HG03097 (cell line): ENCODE results near the gene DOCK4.

Source experiments
- ATAC-seq: cut with Tn5 transposase; IDR thresholded peaks from one replicate; pipeline ENCODE4 v1.9.1; 2021; ENCODE audit not compliant: unreplicated experiment, low FRiP score

Gene DOCK4

DNA sequence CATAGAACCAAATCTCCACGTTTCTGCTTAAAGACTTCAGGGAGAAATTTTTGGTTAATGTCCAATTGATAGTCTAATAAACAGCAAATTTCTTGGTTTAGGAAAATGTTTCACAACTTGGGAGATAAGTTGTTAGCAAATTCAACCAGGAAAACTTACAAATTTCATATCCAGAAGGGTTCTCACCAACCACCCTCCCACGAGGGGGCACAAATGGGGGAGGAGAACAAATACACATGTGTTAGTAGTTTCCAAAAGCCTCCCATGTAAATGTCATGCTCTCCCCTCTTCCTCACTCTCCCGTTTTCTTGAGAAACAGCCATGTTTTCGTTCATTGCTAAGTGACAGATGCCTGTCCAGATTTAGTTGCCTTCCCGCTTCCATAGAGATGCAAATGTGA lies 10.5 kb downstream of the DOCK4 start:
- no peak for ATAC-seq

DNA sequence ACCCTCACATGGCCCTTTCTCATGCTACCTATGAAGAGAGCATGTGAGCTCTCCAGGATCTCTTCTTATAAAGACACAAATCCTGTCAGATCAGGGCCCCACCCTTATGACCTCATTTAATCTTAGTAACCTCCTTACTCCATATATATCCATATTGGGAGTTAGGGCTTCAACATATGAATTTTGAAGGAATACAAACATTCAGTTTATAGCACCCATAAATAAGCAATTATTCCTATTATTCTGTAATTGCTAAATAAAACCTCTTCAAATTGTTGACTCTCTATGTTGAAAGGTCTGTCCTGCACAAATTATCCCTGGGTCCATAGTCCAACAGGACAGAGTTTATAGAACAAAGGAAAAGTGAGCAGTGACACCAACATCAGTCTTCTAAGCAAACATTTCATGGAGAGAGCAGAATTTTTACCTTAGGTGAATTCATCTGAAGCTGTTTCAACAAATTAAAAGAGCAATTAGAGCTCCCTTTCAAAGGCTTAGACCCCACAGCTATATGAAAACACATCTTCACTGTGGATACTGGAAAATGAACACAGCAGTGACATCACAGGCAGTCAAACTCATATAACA lies 12.2 kb downstream of the DOCK4 start:
- ATAC-seq, result no peak

DNA sequence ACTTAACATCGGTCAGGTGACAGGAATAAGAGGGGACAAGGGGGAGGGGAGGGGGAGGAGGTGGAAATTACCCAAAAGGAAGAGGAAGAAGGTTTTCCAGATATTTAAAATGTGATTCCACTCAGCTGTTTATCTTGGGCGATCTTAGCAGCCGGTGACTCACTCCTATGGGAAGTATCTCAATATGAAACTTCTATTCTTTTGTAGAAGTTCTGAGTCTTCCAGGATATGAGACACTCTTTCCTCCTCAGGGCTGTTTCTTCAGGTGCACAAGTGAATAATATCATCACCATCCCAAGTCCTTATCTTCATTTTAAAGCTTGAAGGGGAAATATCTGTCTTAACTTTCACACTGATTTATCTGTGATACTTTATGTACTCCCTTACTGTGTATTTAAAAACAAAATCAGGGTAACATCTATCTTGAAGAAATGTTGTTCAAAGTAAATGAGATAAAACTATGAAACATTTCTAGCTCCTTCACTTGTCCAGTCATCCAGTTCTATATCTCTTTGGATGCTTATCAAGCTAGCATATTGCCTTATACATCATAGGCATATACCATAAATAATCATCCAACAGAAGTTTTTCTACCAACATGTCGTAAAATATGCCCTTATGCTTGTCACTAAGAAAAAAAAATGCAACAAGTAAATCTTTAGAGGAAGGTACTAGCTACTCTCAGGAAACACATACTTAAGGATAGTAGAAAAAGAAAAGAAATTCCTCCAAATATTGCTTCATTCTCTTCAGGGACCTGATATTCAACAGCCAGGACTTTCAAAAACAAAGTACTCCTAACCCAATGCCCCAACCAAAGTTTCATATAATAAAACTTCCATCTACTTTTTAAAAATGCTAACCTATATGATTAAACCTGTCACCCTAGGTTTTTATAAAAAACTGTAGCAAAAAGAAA lies 13.7 kb downstream of the DOCK4 start:
- ATAC-seq, result no peak

DNA sequence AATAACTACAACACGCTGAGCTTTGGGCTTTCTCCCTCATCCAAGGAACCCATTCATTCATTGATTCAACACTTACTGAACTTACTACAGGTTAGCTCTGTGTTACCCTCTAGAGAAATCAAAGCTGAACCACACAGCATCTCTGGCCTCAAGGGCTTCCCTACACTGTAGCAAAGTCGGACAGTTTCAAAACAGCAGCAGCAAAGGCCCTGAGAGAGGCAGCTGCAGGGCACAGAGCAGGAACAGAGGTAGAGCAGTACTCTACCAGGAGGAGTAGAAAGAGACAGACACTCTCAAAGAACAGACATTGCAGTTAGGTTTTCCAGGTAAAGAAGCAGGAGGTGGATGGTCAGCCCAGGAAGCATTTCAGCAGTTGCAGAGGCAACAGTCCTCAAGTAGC lies 16.1 kb downstream of the DOCK4 start:
- no peak for ATAC-seq

DNA sequence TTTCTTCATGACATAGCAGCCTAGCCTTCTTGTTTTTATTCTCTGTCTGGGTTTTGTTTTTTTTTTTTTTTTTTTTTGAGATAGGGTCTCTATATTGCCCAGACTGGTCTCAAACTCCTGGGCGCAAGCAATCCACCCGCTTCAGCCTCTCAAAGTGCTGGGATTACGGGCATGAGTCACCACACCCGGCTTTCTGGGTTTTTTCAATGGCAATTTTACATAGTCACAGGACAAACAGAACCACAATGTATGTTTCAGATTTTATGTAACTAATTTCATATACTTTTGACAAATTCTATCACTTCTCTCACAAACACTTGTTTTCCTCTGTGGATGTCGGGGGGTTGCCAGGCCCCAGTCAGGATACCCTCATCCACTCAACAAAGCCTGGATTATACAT lies 16.5 kb downstream of the DOCK4 start:
- ATAC-seq, result no peak

DNA sequence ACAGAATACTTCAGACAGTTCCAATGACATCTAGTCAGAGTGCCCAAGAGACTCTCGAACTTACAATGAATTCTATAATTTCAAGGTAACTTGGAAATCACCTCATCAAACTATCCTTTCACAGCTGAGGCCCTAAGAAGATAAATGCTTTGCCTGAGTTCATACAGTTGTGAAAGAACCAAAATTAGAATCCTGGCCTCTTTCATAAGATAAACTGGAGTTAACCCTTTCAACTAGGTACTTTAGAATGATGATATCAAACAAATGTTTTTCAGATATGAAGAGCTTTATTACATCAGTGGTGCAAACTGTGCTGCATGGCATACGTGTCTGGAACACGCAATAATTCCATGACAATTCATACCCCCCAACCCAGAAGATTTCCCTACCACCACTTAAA lies 17.9 kb downstream of the DOCK4 start:
- ATAC-seq, result no peak

DNA sequence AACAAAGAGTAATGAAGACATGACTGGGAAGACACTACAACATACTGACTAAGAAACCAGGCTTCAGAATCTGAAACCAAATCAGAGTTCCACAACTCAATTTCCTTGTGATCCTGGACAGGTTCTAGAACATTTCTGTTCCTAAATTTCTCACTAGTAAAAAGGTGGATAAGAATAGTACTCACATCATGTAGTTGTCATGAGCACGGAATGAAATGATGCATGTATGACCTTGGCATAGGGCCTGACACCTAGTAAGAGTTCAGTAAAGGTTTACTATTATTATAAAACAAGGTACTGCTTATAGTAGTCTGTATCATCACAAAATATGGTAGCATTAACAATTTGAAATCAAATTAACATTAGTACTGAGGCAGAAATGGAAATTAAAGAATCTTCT lies 19.9 kb downstream of the DOCK4 start:
- no peak for ATAC-seq

DNA sequence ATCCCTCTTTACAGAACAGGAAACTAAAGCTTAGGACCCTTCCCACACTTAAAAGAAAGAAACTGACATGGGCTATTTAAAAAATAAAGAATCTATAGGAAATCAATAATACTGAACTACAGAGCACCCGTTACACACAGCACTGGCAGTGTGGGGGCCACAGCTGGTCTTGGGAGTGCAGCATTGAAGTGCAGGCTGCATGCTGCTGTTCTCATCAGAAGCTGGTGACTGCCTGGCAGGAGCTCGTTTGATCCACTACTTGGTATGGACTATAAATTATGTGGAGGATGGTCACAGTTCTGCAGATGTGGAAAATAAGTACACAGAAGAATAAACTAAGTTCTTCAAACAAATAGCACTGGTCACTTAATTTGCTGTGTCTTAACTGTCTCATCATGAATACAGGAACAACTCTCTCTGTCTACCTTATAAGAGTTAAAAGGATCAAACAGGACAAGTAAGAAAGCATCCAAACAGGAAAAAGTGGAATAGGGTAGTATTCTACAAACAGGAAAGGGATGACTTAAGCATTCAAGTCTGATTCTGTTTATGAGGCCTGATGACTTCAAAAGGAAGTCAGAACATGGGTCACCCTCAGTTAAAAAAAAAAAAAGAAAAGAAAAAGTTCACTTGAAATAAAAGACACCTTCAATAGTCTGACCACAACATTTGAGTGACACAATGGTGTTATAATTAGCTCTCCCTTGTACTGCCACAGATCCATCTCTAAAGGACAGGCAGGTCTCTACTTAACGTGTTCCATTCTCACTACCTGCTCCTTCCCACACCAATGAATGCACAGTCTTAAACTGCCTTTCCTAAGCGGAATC lies 21.0 kb downstream of the DOCK4 start:
- ATAC-seq, result no peak

DNA sequence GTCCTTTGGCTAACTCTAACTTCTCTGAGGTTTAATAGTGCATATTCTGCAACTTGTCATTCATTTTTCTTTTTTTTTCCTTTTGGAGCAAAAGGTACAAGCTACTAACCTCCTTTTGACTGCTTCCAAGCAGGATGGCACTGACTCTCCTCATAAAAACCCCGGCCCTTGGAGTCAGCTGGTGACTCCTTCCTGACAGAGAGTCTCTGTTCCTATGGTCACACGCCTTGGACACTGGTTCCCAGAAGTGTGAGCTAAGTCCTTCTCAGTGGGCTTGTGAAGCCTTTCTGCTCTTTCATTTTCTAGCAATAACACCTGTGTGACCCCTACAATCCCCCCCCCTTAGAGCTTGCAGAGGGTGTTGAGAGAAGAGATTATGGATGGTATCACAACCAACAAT lies 21.7 kb downstream of the DOCK4 start:
- ATAC-seq, result no peak

DNA sequence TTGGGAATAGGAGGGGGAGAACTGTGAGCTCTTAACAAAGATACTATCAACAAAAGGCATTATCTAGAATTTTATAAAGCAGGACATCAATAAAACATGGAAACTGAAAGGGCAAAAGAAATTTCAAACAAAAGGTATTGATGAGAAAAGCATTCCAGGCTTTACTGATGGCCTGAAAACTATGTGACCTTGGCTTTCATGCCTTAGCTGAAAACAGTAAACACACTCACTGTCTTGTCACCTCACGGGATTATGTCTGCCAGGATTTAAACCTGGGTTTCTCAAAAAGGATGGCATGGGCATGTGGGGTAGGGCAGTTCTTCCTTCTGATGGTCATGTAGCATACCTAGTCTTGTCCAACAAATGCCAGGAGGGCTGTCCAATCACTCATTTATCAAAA lies 22.9 kb downstream of the DOCK4 start:
- no peak for ATAC-seq

DNA sequence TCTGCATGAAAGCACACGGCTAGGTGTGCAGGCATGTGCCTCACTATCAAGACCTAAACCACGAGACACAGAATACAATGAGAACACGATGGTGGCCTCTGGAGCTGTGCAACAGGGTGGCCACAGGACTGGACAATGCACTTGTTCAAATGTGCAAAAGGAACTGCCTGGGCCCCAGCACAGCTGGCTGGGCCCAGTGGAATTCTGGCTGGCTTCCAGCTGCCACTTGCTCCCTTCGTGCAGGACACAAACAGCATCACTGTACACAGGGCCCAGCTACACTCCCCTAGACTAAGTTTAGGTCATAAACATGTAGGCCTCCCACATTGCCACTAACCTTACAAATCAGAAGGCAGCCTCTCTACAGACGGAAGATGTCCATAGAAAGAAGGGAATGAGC lies 23.4 kb downstream of the DOCK4 start:
- no peak for ATAC-seq

DNA sequence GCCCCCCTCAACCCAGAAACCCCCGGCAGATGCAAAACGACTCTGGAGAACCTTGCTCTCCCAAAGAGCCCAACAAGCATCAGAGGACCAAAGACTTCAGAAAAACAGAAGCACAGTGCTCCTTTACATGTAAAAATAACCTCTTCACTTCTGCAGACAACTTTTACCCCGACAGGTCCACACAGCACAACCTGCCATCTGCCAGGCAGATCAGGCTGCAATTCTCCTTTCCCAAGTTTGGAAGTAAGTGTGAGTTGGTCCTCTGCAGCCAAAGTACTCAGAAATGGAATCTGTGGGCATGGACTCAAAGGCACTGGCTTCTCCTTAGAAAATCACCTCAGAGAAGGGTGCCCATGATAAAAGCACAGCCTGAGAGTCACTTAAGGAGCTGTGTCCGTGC lies 26.0 kb downstream of the DOCK4 start:
- ATAC-seq, result no peak

DNA sequence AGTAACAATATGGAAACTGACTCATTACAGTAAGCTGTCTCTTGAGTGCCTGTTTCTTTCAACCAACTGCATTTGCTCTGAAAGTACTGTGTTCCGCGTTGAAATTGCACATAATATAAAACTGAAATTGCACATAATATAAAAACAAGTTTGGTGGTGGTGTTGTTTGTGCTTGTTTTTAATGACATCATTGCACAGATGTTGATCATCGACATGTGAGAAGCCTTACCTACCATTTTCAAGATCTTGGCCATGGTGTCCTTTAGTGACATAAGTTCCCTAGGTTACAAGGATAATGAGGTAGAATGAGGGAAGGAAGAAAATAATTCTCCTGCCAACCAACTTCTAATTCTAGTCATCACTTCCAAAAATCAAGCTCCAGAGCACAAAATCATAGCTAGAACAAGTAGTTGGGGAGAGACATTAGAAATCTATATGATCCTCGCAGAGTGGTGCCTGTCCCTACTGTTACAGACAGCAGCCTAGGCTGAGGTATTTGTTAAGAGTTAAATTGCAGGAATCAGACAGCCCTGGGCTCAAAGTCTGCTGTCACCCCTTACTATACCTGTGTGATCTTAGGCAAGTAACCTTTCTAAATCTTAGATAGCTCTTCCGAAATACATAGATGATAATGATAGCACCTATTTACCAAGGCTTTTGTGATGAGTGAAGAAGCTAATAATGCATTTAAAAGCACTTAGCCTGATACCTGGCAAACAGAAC lies 29.3 kb downstream of the DOCK4 start:
- no peak for ATAC-seq

DNA sequence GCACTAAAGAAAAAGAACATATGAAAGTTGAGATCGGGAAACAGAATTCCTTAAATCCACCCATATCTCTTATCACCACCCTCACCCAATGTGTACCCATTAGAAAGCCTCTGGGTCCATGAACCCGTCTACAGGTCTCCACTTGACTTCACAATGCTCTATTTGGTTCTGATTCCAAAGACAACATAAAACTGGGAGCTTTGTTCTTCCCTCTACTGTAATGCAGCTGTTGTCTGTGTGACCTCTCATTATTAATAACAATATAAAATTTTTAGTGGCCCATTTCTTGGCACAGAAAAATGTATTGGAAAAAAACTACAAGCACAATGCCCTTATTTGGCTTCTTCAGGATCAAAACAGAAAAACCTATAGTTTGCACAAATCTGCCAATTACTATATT lies 30.0 kb downstream of the DOCK4 start:
- ATAC-seq, result no peak

DNA sequence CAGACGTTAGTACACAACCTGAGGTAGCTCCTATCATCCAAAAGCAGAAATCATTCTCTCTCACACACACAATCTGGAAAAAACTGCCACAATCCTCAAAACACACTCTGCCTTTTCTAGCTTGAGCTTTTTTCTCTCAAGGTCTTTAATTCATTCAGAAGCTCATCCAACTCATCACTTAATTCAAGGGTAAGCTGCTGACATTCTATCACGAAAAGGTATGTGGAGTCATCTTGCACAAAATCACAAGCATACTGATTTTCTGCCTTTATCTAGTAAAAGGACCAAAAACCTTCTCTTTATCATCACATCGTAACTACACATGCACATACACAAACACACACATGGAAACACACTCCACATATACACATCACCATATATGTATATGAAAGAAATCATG lies 32.0 kb downstream of the DOCK4 start:
- ATAC-seq, result no peak

DNA sequence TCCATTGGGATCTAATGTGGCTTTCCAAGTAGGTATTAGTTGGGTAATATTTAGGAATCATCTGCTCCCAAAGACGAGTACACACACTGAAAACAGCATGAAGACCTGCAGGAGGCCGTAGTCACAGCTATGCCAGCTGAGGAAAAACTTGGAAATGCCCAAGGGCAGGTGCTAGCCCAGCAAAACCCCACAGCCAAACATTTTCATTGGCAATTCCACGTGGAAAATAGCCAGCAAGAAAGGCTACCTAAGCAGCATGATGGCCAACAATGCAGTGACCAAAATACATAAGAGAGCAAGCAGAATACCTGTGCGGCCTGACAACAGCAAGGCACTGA lies 32.7 kb downstream of the DOCK4 start:
- ATAC-seq, result no peak

DNA sequence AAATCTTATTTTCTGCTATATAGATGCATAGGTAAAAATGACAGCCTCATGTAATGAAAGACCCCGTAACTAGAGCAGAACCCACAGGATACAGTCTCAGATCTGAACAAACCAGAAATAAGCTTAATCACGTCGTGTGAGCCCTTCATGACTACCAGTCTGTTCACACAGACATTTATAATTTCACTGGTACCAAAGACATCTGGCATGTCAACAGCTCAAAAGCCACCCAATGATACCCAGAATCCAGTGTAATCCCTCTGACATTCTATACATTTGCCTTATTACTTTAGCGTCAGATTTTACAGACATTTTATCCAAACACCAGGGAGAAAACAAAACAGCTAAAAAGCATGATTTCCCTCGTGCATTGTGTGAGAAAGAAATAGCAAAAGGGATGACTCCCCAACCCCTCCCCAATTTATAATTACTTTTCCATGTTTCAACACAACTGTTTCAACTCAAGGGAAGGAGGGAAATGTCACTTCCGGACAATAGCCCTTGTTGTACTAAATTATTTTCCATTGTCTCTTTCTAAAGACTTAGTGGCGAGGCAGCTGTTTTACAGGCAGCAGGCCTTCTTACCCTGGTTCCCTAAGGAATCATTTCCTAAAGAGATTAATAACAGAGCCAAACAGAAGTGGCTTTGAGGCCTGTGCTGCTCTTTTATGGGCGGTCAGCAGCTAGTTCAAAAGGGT lies 33.2 kb downstream of the DOCK4 start:
- ATAC-seq, result no peak

DNA sequence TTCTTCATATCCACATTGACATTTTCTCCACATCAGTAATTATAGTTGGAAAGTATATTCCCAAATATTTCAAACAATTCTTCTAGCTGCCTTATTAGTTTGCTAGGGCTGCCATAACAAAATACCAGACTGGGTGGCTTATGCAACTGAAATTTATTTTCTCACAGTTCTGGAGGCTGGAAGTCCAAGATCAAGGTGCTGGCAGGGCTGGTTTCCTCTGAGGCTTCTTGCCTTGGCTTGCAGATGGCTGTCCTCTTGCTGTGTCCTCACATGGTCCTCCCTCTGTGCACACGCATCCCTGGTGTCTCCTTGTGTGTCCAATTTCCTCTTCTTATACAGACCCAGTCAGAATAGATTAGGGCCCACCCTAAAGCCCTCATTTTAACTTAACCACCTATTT lies 34.5 kb downstream of the DOCK4 start:
- ATAC-seq, result no peak

DNA sequence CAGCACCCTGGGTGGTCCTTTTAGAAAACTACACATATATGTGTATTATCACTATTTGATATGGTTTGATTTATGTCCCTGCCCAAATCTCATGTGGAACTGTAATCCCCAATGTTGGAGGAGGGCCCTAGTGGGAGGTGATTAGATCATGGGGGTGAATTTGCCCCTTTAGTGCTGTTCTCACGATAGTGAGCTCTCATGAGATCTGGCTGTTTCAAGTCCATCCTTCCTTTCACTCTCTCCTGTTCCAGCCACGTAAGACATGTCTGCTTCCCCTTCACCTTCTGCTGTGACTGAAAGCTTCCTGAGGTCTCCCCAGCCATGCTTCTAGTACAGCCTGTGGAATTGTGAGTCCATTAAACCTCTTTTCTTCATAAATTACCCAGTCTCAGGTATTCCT lies 37.3 kb downstream of the DOCK4 start:
- ATAC-seq, result no peak

DNA sequence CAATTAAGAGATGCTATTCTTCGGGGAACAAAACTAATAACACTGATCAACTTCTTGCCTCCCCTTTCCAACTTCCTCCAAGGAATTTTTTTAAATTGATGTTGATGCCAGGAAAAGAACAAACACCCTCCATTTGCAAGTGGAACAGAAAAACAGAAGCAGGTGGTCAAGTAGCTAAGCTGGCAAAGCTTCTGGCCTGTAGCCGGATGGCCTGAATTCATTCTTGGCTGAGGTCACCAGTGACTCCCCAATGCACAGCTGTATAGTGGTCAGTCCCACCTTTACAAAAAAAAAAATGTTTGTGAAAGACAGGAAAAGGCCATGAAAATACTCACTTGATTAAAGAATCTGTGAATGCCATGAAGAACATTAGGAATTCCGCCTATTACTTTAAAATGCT lies 39.1 kb downstream of the DOCK4 start:
- no peak for ATAC-seq
